IMR-90 (cell line): ENCODE measurements around the gene KCNE2. TPM values are rescaled to one million over a fixed set of nuclear protein-coding genes. Genes with fewer than 3 reads are reported as not detected.

Source experiments
- ATAC-seq: fragments of 200-7000 bp; cut with Tn5 transposase; 2 replicates; pipeline ENCODE4 v1.9.1; 2020; ENCODE audit warnings: low read depth, mild to moderate bottlenecking, moderate library complexity
- BruUV-seq: library from RNA; stranded (reverse); fragments of 400-500 nt; replicated peaks from 2 replicates; lab custom pipeline; 2021; lab: Mats Ljungman, UMichigan
- CTCF ChIA-PET: fragments of 300-600 bp; formaldehyde crosslinking; extraction: SDS; loops from one replicate; lab custom pipeline; 2021; ENCODE audit warnings: antibody characterized with exemption; lab: Yijun Ruan, JAX
- POLR2A ChIA-PET: fragments of 300-600 bp; sonication (Branson Sonifier 250); formaldehyde crosslinking; loops from one replicate; lab custom pipeline; 2022; ENCODE audit warnings: antibody characterized with exemption; ENCODE audit not compliant: unreplicated experiment; lab: Charles Lee
- DNase-seq: peaks from one replicate; pipeline ENCODE4 v3.0.0; 2013
- H2AFZ ChIP-seq: replicated peaks from 2 replicates; pipeline ENCODE3; 2013; ENCODE audit warnings: low read length, mild to moderate bottlenecking; ENCODE audit not compliant: poor library complexity
- H2AK5ac ChIP-seq: 2 replicates; pipeline ENCODE4 v1.6.1; 2013; ENCODE audit warnings: low read depth, low read length, inconsistent platforms
- H2AK9ac ChIP-seq: replicated peaks from 2 replicates; pipeline ENCODE3; 2013; ENCODE audit warnings: mild to moderate bottlenecking, low read depth, low read length, moderate library complexity; ENCODE audit not compliant: poor library complexity
- H2BK120ac ChIP-seq: 2 replicates; pipeline ENCODE4 v1.6.1; 2013; ENCODE audit warnings: low read depth, low read length, inconsistent platforms
- H2BK15ac ChIP-seq: 3 replicates; pipeline ENCODE4 v1.6.1; 2013; ENCODE audit warnings: low read depth, low read length, inconsistent platforms
- H2BK20ac ChIP-seq: 2 replicates; pipeline ENCODE4 v1.6.1; 2013; ENCODE audit warnings: low read depth, mild to moderate bottlenecking, inconsistent platforms, low read length, moderate library complexity
- H2BK5ac ChIP-seq: 2 replicates; pipeline ENCODE4 v1.6.1; 2013; ENCODE audit warnings: mild to moderate bottlenecking, low read depth, low read length, inconsistent platforms; ENCODE audit not compliant: poor library complexity, severe bottlenecking
- H3K14ac ChIP-seq: replicated peaks from 2 replicates; pipeline ENCODE4 v1.6.1; 2013; ENCODE audit warnings: low read depth, low read length, inconsistent platforms
- H3K18ac ChIP-seq: 2 replicates; pipeline ENCODE4 v1.6.1; 2013; ENCODE audit warnings: low read depth, low read length, control low read depth
- H3K23ac ChIP-seq: 2 replicates; pipeline ENCODE4 v1.6.1; 2013; ENCODE audit warnings: low read depth, low read length, inconsistent platforms
- H3K27ac ChIP-seq: 2 replicates; pipeline ENCODE4 v1.5.1; 2013; ENCODE audit warnings: mild to moderate bottlenecking, control low read depth, low read length; ENCODE audit not compliant: insufficient read depth
- H3K27me3 ChIP-seq: 2 replicates; pipeline ENCODE4 v1.6.1; 2013; ENCODE audit warnings: low read length; ENCODE audit not compliant: control insufficient read depth, insufficient read depth
- H3K36me3 ChIP-seq: 2 replicates; pipeline ENCODE4 v1.6.1; 2013; ENCODE audit warnings: low read length, mixed read lengths; ENCODE audit not compliant: control insufficient read depth, insufficient read depth
- H3K4ac ChIP-seq: 2 replicates; pipeline ENCODE4 v1.6.1; 2013; ENCODE audit warnings: low read depth, low read length, inconsistent platforms
- H3K4me1 ChIP-seq: 2 replicates; pipeline ENCODE4 v1.6.1; 2013; ENCODE audit warnings: low read length, mixed read lengths; ENCODE audit not compliant: control insufficient read depth, insufficient read depth
- H3K4me2 ChIP-seq: 2 replicates; pipeline ENCODE4 v1.6.1; 2013; ENCODE audit warnings: low read depth, mild to moderate bottlenecking, control low read depth, low read length, moderate library complexity
- H3K4me3 ChIP-seq: 2 replicates; pipeline ENCODE4 v1.5.1; 2013; ENCODE audit warnings: low read depth, mild to moderate bottlenecking, control low read depth, low read length, moderate library complexity; ENCODE audit not compliant: insufficient read depth
- H3K56ac ChIP-seq: 2 replicates; pipeline ENCODE4 v1.6.1; 2013; ENCODE audit warnings: low read length, inconsistent platforms; ENCODE audit not compliant: insufficient read depth; ENCODE audit errors: extremely low read depth
- H3K79me1 ChIP-seq, 2 experiments: 2 replicates each; pipeline ENCODE4 v1.6.1; 2013; ENCODE audit warnings: low read length in 2 of 2, inconsistent platforms in 1 of 2, low read depth in 1 of 2
- H3K9ac ChIP-seq: 2 replicates; pipeline ENCODE4 v1.6.1; 2013; ENCODE audit warnings: low read depth, low read length, control low read depth
- H3K9me1 ChIP-seq: 2 replicates; pipeline ENCODE4 v1.6.1; 2013; ENCODE audit warnings: low read length, inconsistent platforms; ENCODE audit not compliant: insufficient read depth
- H3K9me3 ChIP-seq: 2 replicates; pipeline ENCODE4 v1.6.1; 2013; ENCODE audit warnings: low read length; ENCODE audit not compliant: control insufficient read depth, insufficient read depth
- H4K20me1 ChIP-seq: 2 replicates; pipeline ENCODE4 v1.6.1; 2013; ENCODE audit warnings: low read length, inconsistent platforms; ENCODE audit not compliant: insufficient read depth
- H4K5ac ChIP-seq: 2 replicates; pipeline ENCODE4 v1.6.1; 2013; ENCODE audit warnings: mild to moderate bottlenecking, low read depth, low read length, control low read depth
- H4K8ac ChIP-seq, 2 experiments: 2 replicates each; pipeline ENCODE4 v1.6.1; 2013; ENCODE audit warnings: low read depth in 2 of 2, low read length in 2 of 2, control low read depth in 1 of 2, inconsistent platforms in 1 of 2
- H4K91ac ChIP-seq: 2 replicates; pipeline ENCODE4 v1.6.1; 2013; ENCODE audit warnings: low read depth, low read length, inconsistent platforms; ENCODE audit not compliant: insufficient read depth
- ELK1 ChIP-seq: fragments of 150-350 bp; IDR thresholded peaks from 2 replicates; pipeline ENCODE4 v1.6.1; 2016; ENCODE audit warnings: low read depth, mild to moderate bottlenecking, low read length, moderate library complexity, borderline replicate concordance
- MAZ ChIP-seq: IDR thresholded peaks from 2 replicates; pipeline ENCODE4 v1.6.1; 2012; ENCODE audit warnings: low read depth, mild to moderate bottlenecking, low read length, improper control_type of control experiment, moderate library complexity, borderline replicate concordance
- NFE2L2 ChIP-seq: fragments of 150-350 bp; IDR thresholded peaks from 2 replicates; pipeline ENCODE4 v1.6.1; 2016; ENCODE audit warnings: low read depth, mild to moderate bottlenecking, low read length
- RAD21 ChIP-seq: IDR thresholded peaks from 2 replicates; pipeline ENCODE4 v1.6.1; 2012; ENCODE audit warnings: low read length, improper control_type of control experiment
- RCOR1 ChIP-seq: IDR thresholded peaks from 2 replicates; pipeline ENCODE4 v1.6.1; 2012; ENCODE audit warnings: mild to moderate bottlenecking, low read length, improper control_type of control experiment; ENCODE audit not compliant: insufficient replicate concordance
- WGBS, 2 experiments: methylation state at CpG; one replicate each; pipeline versions ENCODE4 v1.1.5 to v1.1.7; 2013; ENCODE audit warnings: missing lambda C conversion rate in 2 of 2; ENCODE audit not compliant: insufficient read length in 1 of 2; ENCODE audit errors: extremely low coverage in 2 of 2; 5-methylcytosine and 5-hydroxymethylcytosine counted together
- dilution Hi-C: fragments of 300-500 bp; cut with HindIII; formaldehyde crosslinking; loops from one replicate; pipeline ENCODE4 v1.14.3; 2018; ENCODE audit warnings: low sequenced_read_pairs; ENCODE audit not compliant: unreplicated experiment
- in situ Hi-C: fragments of 300-500 bp; cut with MboI; formaldehyde crosslinking; loops from 3 replicates; pipeline ENCODE4 v1.14.3; 2019; ENCODE audit warnings: low sequenced_read_pairs, inconsistent platforms, mixed read lengths
- intact Hi-C: fragments of 100-400 bp; cut with micrococcal nuclease; formaldehyde crosslinking; loops from 2 replicates; pipeline ENCODE4 v1.10.0; 2022
- polyA plus RNA-seq, 3 experiments: library from polyadenylated mRNA; depleted of rRNA; stranded (reverse); fragments of >200 nt; gene quantifications; 2 replicates each; pipeline ENCODE4 v1.2.3, GENCODE V29; 2012; ENCODE audit warnings: low replicate concordance in 1 of 3
- total RNA-seq: library from RNA; depleted of rRNA; stranded (reverse); fragments of >200 nt; gene quantifications from 2 replicates; pipeline ENCODE4 v1.2.3, GENCODE V29; 2012

KCNE2 gene
- total and polyA plus RNA-seq, 2 of the 4 experiments (the other 2 are of a cell fraction) = not detected

GRCh38 chr21:34353182-34353581, 10.6 kb upstream of the KCNE2 start:
- Histone ChIP-seq H4K91ac (no peak overlapping the region), H3K4ac (no peak overlapping the region), H3K79me1 (no peaks in the 10 kb centered on the region), H4K20me1 (no peaks in the 10 kb centered on the region), H3K27ac (no peak overlapping the region), H3K9me1 (no peaks in the 10 kb centered on the region), H3K27me3 (peaks cover 24% of the 10 kb centered on the region), H2AFZ (no peak overlapping the region), H2BK5ac (no peak overlapping the region), H3K9ac (no peak overlapping the region), H3K56ac (no peak overlapping the region), H4K5ac (no peak overlapping the region), H2BK15ac (no peak overlapping the region), H3K18ac (no peak overlapping the region), H3K14ac (no peak overlapping the region), H2AK9ac (no peak overlapping the region), H3K4me2 (no peak overlapping the region), H2BK120ac (no peak overlapping the region), H4K8ac (no peak overlapping the region), H3K36me3 (no peaks in the 10 kb centered on the region), H2AK5ac (no peak overlapping the region), H3K4me1 (no peaks in the 10 kb centered on the region), H2BK20ac (no peak overlapping the region), H3K23ac (no peak overlapping the region), H3K9me3 (peaks cover 4% of the 10 kb centered on the region), H3K4me3 (no peak overlapping the region)
- intact Hi-C loops (no loop called here), dilution Hi-C loops (no loop called here), in situ Hi-C loops (no loop called here)
- ATAC-seq (no peak), DNase-seq (no peak)
- ChIA-PET CTCF (interaction anchor here (0.5 to 4.1 kb wide), 3 partner anchors 158 to 709 kb away, joined by 3 to 25 read pairs (median 3); no protein-coding TSS in a partner anchor), POLR2A (no interaction called here)
- no CpG with 5 or more reads among the region's 6 CpGs for WGBS, 2 experiments
- BruUV-seq = no TSS peak
- no peak for TF ChIP-seq RCOR1
- no peak for TF ChIP-seq ELK1
- no peak for TF ChIP-seq NFE2L2
- TF ChIP-seq MAZ = no peak
- no peak for TF ChIP-seq RAD21
